GM11168 (cell line): ENCODE measurements around the gene PIGQ.

Experiments used
- in situ Hi-C: fragments of 300-500 bp; cut with MboI; formaldehyde crosslinking; loops from one replicate; pipeline ENCODE4 v1.12.0; 2022; ENCODE audit warnings: low sequenced_read_pairs; ENCODE audit not compliant: unreplicated experiment

Gene PIGQ

DNA sequence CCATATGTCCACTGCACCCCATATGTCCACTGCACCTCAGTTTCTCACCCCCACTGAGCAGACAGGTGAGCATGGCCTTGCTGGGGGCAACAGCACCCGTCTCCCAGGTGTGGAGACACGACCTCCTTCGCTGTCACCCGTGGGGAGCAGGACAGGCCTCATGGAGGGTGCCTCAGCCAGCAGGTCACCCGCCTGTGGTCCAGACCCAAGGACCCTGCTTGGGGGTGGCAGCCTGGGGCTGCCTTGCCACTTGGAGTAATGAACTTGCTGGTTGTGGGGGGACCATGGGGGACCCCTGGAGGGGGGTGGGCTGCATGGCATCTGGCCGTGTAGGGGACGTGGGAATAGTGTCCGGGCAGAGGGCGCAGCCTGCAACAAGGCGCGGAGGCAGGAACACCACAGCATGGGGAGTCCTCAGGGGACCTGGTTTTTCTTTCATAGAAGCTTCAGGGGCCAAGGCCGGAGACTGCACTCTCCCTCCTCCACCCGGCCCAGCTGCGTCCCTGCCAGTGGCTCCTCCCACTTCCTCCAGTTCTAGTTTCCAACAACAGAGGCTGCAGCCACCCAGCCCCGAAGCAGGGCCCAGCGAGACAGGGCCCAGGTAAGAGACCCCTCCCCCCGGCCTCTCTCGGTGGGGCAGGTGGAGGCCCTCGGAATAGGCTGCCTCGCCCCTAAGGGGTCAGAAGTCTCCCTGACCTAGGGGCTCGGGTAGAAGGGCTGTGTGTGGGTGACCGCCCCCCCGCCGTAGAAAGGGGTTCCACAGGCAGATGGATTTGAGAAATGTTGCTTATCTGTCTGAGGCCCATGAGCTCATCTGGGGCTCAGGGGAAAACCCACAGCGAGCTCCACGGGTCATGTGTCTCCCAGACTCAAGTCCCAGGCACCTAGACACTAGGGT, 3.0 kb upstream of the PIGQ start, which contains the start of gene NHLRC4:
TSS of gene NHLRC4 (plus strand) at position 531 of the 898 bp plus-strand sequence. CDS start 1,043 bp downstream, outside the sequence.
- in situ Hi-C loops = no loop called here

DNA sequence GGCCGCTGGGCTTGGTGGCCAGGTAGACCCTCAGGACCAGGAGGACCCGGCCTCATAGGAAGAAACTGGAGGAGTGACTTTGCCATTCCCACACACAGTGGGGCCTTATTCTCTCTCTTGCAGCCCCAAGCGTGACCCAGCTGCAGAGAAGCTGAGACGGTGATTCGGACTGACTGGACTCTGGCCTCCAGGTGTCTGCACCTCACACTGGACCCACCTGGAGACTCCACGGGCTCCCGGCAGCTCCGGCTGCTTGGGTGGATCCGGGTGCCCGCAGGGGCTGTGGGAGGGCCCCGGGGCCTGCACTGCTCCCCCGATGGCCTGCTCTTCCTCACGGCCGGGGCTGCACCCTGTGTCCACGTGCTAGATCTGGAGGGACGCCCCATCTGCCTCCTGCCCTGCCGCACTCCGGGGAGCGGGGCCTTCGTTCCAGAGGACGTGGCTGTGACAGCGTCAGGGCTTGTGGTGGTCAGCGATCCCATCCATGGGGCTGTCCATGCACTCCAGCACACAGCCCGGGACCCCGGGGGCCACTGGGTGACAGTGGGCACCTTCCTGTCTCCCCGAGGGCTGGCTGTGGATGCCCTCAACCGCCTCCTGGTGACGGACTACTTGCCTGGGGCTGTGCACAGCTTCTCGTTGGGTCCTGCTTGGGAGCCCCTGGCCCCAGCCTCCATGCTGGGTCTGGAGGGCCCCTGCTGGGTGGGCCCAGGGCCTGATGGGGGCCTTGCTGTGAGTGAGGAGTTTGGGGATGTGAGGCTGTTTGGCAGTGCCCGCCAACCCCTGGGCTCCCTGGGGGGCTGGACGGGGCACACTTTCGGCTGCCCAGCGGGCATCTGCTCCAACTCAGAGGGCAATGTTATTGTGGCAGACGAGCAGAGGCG, 2.2 kb upstream of the PIGQ start:
- in situ Hi-C loops = no loop called here

DNA sequence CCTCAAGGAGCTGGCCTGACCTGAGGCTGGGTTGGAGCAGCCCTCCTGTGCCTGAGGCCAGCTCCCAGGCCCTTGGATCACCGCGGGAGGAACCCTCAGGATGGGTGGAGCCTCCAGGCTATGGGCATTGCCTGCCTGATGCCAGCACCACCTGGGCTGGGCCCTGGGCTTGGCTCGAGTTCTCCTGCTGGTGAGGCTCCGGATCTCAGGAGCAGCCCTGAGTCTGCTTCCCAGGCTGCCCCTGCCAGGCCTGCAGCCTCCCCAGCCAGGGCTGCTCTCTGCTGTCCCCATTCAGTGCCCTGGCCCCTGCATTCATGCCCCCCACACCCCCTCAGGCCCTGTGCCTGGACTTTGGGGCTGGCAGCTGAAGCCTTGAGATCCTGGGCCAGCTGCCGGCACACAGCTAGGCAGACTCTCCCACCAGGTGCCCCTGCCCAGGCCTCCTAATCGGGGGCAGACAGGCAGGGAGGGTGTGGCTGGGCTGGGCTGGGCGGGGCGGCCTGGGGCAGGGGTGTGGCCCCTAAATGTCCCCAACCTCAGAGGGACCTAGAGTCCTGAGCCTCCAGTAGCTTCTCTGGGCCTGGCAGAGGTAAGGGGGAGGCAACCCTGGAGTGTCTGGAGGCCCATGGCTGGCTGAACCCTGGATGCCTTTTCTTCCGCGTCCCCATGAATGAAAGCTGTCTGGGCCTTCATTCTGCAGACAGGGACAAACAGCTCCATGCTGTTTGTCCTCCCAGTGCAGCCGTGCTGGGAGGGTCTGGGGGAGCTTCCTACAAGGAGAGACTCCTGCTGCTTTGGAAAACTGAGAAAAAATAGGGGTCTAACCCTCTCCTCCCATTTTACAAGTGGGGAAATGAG, 1.1 kb upstream of the PIGQ start:
- in situ Hi-C loops = no loop called here

DNA sequence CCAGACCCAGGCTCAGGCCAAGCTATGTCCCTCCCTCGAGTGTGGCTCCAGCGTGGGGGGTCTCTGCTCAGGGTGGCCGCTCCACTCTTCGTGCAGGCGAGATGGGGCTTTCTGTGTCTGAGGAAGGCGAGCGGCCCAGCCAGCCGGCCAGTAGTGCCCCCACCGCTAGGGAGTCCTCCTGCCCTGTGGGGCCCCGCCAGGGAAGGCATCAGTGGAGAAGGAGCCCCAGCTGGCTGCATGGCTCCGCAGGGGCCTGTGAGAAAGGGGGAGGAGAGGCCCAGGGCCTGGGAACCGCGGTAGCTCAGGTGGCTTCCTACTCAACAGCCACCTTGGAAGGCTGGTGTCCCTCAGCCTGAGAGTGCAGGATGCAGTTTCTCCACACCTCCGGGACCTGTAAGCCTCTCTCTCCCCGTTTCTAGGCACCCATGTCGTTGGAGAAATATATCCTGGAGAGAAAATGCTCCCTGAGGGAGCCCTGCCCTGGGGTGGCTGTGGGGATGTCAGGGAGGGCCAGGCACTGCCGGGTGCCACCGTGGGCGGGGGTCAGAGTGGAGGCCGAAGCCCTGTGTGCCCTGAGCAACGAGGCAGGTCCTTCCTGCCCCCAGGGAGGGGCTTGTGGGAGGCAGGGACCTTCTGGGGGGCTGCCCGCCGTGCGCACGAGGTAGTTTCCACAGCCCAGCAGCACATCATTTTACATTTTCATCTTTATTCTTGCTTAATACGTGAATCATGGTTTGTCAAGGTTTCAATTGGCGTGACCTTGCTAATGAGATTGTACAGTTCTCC, 3.3 kb downstream of the PIGQ start:
- in situ Hi-C loops = no loop called here

DNA sequence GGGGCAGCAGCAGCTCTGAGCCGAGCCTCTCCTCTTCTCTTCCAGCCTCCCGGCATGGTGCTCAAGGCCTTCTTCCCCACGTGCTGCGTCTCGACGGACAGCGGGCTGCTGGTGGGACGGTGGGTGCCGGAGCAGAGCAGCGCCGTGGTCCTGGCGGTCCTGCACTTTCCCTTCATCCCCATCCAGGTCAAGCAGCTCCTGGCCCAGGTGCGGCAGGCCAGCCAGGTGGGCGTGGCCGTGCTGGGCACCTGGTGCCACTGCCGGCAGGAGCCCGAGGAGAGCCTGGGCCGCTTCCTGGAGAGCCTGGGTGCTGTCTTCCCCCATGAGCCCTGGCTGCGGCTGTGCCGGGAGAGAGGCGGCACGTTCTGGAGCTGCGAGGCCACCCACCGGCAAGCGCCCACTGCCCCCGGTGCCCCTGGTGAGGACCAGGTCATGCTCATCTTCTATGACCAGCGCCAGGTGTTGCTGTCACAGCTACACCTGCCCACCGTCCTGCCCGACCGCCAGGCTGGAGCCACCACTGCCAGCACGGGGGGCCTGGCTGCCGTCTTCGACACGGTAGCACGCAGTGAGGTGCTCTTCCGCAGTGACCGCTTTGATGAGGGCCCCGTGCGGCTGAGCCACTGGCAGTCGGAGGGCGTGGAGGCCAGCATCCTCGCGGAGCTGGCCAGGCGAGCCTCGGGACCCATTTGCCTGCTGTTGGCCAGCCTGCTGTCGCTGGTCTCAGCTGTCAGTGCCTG, 4.4 kb downstream of the PIGQ start:
- in situ Hi-C loops = no loop called here

DNA sequence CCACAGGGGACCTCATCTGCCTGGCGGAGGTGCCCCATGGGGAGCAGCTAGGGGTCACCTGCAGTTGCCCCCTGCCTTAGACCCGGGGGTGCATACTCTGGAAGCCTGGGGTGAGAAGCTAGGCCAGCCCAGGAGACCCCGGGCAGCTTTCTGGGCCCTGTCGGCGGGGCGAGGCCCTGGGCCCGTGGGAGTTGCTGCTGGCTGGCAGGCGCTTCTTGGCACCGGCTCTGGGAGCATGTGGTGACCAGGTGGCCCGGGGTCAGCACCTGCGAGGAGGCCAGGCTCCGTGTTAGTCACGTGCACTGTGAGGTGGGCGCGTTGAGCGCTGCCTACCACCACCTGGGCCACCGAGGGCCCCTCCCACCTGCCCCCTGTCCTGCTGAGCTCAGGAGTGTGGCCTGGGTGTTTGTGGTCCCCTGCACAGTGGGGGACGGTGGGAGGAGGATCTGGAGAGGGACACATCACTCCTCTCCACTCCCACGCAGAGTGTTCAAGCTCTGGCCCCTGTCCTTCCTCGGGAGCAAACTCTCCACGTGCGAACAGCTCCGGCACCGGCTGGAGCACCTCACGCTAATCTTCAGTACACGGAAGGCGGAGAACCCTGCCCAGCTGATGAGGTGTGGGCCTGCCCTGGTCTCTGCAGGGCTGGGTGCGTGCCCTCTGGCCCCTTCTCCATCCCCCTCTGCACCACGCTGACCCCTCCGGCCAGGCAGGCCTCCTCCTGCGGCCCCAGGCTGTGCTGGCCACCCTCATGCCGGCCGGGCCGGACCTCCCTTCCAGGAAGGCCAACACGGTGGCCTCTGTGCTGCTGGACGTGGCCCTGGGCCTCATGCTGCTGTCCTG, 5.8 kb downstream of the PIGQ start:
- in situ Hi-C loops = no loop called here

DNA sequence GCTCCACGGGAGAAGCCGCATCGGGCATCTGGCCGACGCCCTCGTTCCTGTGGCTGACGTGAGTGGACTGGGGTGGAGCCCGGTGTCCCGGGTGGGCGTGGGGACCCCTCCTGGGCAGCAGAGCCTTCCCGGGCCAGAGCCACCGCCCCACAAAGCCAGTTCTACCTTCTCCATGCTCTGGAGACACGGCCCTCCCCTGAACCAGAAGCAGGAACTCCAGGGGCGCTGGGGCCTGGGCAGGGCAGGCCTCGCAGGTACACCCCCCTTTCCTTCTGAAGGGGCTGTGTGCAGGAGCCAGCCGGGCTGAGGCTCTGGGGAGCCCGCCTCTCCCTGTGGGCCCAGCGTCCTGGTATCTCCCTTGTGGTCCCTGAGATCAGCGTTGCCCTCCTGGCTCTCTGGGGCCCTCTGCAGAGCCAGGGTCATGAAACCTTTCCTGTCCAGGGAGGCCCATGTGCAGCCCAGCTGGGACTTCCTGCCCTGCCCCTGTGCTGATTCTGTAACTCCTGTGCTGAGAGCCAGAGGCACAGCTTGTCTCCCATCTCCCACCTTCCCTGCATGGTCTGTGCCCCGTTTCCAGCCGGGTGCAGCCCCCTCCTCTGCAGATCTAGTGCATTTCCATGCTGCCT, 6.5 kb downstream of the PIGQ start:
- in situ Hi-C loops = no loop called here

DNA sequence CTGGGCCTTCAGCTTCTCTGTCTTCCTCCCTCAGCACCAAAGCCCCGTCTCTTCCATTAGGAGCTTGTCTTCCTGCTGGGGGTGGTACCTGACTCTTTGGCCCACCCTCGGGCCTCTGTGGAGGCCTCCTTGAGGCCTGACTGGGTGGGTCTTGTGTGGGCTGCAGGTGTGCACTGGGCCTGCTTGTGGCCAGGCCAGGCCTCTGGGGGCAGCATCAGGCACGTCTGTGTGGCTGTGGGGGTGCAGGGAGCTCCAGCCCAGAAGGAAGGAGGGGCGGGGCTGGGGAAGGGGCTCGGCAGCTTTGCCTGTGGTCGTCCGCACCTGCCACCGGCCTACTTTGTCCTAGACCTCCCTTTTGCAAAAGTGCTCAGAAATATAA, 7.0 kb downstream of the PIGQ start:
- in situ Hi-C loops = no loop called here

DNA sequence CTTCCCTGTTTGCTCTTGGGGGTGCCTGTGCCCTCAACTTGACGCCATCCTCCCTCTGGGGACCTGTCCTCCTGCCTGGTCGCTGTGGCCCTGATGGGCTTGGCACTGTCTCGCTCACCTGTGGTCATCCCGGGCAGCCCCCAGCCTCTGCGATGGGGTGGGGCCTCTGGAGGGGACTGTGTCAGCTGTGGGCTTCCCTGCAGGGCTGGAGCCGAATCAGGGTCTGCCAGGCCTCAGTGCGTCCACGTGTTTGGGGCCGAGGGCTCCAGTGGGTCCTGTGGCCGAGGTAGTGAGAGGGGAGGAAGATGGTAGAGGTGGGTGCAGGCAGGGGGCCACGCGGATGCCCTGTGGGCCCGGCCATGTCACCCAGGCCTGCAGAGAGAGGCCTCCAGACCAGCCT, 8.0 kb downstream of the PIGQ start:
- in situ Hi-C loops = no loop called here

DNA sequence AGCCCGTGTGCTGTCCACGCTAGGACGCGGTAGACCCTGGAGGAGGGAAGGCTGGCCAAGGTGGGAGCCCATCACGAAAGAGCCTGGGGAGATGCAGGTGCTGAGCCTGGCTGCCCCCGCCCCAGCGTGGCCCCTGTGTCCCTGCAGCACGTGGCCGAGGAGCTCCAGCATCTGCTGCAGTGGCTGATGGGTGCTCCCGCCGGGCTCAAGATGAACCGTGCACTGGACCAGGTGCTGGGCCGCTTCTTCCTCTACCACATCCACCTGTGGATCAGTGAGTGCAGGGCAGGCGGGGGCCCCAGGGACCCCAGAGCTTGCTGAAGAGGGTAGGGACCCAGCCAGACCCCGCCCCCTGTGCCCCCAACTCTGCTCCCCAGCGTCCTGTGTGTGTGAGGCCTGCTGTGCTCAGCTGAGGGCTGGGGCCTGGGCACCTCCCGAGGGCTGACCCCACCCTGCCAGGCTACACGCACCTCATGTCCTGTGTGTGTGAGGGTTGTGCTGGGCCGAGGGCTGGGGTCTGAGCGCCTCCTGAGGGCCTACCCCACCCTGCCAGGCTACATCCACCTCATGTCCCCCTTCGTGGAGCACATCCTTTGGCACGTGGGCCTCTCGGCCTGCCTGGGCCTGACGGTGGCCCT, 8.6 kb downstream of the PIGQ start:
- in situ Hi-C loops = no loop called here

DNA sequence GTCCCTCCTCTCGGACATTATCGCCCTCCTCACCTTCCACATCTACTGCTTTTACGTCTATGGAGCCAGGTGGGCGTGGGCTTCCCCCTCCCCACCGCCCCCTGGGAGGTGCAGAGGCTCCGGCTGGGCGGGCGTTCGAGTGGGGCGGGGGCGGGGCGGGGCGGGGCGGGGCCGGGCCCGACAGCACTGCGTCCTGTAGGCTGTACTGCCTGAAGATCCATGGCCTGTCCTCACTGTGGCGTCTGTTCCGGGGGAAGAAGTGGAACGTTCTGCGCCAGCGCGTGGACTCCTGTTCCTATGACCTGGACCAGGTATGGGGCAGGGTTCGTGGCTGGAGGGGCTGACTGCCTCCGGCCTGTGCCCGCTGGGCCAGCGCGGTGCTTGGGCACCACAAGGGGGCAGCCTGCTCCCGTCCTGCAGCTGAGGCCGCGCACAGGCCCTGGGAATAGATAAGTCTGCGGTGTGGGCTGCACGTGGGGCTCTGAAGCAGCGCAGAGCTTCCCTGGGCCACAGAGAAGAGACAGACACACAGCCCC, 9.2 kb downstream of the PIGQ start:
- in situ Hi-C loops = no loop called here

DNA sequence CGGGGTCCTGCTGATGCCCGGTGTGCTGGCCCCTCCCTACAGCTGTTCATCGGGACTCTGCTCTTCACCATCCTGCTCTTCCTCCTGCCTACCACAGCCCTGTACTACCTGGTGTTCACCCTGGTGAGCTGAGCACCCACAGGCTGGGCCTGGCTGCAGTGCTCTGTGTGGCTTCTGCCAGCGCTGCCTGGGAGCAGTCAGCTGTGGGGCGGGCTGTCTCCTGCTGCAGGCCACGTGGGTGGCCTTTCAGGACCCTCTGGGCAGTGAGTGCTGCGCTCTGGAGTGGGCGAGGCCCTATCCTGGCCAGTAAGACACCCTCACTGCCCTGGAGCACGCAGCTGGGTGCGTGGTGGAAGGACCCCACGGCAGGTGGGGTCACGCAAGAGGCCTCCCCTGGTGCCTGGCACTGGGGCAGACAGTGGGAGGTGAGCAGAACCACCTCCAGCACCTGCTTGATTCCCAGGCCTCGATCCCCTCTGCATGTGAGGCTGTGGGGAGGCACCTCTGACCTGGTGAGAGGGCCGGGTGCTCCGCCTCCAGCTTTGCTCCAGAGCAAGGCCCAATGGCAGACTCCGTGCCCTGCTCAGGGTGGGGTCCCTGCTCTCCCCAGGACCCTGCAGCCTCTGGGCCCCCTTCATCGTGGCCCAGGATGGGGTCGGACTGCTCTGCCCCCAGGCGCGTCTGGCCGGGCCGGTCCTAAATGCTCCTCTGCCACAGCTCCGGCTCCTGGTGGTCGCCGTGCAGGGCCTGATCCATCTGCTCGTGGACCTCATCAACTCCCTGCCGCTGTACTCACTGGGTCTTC, 10.6 kb downstream of the PIGQ start:
- in situ Hi-C loops = no loop called here

DNA sequence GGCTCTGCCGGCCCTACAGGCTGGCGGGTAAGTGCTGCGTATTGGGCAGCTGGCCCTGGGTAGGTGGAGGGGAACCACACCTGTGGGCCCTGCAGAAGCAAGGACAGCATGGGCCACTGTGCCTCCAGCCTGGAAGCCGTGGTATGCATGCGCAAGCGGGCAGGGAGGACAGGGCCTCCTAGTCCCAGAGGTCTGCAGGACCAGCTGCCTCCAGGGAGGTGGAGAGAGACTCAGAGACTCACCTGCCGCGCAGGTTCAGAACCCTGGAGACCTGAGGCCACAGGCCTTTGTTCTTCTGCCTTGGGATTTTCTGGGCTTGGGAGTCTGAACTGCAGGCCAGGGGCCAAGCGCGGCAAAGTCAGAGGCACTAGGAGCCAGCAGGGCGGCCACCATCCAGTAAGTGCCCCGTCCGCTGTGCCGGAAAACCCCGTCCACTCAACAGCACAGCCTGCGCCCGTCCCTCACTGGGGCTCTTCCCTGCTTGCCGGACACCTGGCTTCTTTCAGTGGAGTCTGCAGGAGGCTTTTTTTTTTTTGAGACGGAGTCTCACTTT, 11.3 kb downstream of the PIGQ start:
- in situ Hi-C loops = no loop called here

DNA sequence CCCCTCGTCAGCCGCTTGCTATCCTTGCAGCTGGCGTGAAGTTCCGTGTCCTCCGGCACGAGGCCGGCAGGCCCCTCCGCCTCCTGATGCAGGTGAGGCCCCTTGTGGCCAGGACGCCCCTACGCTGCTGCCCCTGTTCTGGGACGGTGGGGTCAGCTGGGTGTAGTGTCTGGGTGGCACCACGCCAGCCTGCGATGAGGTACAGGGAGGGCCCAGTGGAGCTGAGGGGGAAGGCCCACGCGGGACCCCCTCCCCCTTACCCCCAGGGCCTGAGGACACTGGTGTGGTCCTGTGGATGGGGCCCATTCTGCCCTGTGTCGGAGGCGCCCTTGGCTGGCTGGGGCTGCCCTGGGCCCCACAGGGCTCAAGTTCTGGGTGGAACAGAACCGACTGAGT, 12.4 kb downstream of the PIGQ start:
- in situ Hi-C loops = no loop called here

DNA sequence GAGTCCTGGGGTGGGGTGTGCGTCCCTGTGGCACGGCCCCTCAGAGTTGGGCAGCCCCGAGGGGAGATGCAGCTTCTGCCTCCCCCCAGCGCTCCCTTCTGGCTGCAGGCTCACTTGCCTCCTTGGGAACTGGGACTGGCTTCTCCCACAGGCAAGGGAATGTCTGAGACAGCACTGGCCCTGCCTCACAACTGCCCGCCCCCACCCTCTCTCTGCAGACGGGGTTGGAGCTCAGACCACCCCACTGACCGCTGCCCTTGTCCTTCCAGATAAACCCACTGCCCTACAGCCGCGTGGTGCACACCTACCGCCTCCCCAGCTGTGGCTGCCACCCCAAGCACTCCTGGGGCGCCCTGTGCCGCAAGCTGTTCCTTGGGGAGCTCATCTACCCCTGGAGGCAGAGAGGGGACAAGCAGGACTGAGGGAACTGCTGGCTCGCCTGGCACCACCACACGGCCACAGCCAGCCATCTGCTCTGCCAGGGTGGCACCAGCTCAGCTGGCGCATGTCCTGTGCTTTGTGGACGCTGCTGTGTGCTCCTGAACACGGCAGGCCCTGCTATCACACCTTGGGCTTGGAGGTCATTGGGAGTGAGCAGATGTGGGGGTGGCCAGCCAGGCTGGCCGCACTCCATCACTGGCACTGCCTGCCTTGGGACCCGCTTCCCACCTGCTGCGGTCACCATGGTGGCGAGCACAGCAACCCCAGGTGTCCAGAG, 13.0 kb downstream of the PIGQ start:
- in situ Hi-C loops = no loop called here
